HG03354 (cell line): ENCODE data around the gene ZNF512B.
"Not testable (repeated sequence)": the region's sequence is repeated elsewhere in the genome, so short reads cannot be mapped to it uniquely, and the experiment has no call there.

ENCODE experiments used
- ATAC-seq: cut with Tn5 transposase; IDR thresholded peaks from one replicate; pipeline ENCODE4 v1.9.1; 2021; ENCODE audit warnings: mild to moderate bottlenecking; ENCODE audit not compliant: unreplicated experiment, poor library complexity, severe bottlenecking

The ZNF512B gene

DNA sequence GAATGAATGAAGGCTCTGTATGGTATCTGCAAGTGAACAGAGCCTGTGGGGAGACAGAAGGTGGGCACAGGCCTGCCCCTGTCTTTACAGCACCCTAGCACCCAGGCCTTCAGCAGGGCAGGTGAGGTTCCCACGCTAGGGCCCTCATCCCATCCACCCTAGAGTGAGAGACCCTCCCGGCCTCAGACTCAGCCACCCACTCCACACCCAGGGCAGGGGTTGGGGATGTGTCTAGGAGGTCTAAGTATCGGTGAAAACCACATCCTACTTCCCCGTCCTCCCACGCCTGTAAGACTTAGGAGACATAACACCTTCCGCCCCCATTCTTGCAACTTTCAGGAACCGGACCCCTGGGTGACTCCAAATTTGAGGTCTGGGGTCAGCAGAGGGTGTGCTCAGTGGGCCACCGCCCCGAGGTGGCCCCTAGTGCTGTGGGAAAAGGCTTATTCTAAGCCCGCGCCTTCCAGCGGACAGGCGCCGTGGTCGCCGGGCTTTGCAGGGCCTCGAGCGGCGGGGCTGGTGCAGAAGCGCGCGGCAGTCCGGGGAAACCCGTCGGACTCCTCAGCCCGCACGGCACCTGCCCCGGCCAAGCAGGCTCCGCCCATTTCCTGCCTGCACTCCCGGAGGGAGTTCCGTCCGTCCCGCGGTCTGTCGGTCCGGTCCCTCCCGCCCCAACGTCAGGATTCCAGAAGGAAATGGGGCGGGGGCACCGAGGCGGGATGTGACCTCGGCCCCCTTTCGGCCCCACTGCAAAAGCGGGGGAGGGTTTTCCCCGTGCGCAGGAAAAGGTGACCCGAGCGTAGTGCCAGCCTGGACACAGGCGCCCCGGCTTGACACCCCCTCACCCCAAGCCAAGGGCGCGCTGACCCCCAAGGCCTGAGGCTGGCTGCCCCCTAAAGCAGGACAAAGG, 8.8 kb upstream of the ZNF512B start:
- ATAC-seq: peak; percentile 37

DNA sequence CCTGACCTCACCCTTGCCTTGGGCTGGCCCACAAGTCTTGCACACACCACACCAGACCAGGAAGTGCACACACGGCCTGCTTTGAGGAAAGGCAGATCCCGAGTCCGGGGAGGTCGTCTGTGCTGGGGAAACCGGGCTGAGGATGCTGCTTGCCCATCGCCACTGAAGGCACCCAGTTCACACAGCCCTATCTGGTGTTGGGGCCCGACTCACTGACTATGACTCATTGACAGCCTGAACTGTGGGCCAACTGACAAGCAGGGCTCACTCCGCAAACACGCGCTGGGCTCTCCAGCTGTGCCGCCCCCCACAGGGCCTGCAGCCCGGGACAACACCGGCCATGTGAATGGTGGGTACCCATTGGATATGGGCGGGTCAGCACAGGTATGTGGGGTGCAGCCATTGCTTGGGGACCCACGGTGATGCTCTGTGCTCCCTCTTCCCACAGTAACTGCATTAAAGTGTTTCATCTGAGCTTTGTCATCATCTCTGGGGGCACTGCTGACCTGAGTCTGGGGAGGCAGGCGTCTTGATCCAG, 8.1 kb upstream of the ZNF512B start:
- ATAC-seq: no peak

DNA sequence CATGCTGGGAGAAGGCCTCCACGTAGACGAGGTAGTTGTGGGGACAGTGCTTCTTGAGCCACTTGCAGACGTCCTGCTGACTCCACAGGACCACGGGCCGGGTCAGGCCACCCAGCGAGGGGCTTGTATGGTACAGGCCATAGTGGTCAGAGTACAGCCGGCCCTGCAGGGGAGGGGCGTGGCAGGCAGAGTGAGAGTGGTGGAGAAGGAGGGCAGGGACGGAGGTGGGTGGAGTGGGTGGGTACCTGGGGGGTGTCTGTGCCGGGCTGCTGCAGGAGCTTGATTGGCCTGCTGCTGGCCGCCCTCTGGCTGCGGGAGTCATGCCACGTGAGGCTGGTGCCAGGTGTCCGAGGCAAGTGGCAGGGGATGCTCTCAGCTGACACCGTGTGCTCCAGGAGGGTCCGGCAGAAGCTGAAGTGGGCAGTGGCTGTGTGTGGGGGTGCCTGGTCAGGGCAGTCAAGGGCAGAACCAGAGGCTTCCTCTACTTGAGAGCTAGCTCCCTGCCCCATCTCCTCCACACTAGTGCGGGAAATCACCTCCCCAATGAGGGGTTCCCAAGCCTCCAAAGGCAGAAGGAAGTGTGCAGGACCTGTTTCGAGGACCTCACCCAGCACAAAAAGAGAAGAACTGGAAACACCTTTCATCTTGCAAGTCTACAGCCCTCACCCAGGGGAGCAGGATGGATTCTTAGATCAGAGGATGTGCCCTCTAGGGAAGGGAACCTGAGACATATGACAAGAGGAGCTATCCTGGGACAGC, 7.4 kb upstream of the ZNF512B start:
- ATAC-seq: no peak

DNA sequence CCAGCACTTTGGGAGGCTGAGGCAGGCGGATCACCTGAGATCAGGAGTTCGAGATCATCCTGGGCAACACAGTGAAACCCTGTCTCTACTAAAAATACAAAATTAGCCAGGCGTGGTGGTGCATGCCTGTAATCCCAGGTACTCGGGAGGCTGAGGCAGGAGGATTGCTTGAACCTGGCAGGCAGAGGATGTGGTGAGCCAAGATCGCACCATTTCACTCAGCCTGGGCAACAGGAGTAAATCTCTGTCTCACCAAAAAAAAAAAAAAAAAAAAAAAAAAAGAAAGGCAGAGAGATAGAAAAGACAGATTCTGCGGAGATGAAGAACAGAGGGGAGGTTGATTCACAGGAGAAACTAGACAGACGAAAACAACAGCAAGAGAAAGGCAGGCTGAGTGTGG, 6.8 kb upstream of the ZNF512B start:
- ATAC-seq: not testable (repeated sequence)

DNA sequence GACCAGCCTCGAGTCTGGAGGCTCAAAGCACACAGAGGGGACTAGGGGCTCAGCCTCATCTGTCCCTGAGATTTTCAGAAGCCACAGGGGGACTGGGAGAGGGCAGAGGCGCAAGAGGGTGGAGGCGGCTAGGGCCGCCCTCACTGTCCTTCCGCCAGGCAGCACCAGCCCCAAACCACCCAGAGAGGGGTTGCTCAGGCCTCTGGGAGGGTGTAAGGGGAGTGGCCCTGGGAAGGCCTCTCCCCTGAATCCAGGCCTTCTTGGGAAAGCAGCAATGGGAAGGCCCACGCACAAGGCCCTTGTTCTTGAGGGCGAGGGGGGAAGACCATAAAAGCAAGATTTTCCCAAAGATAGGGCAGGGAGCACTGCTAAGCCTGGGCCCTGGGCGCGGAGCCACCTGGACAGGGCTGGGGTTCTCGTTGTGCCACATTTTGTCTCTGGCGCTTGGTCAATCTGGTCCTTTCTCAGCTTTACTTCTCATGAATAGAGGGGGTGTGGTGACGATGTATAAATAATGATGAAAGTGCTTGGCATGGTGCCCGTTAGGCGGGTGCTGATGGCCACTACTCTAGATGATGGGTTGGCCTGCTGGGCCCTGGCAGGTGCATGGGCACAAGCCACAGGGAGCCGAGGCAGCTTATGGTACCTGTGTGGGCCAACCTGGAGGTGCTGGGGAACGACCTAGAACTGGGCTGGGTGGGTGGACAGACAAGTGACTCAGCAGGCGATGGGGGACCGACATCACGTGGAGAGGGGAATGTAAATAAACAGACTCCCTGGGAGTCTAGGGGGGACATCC, 4.9 kb upstream of the ZNF512B start:
- ATAC-seq: no peak

DNA sequence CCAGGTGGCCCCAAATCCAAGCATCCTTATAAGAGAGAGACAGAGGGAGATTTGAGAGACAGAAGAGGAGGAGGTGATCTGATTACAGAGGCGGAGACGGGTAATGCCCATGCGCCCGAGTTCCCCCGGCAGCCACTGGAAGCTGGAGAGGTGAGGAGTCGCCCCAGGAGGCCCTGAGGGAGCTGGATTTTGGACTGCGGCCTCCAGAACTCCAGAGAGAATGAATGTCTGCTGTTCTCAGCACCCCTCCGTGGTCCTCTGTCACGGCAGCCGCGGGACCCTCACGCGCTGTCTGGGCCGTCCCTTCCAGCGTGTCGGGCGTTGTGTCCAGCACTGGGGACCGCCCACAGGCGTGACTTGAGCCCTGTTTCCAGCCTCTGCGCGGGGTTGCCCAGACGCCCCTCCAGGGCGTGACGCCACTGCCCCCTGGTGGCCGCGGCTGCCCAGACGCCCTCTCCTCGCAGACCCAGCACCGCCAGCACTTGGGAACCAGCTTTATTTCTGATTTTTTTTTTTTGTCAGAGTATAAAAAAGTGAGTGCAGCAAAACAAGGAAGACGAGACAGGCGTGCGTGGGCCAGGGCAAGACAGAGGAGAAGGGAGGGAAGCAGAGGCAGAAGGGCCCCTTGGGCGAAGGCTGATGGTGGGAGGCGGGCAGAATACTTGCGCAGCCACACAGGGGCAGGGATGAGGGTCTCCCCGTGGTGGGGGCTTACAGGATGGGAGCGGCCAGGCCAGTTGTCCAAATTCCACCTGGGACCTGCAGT, 4.1 kb upstream of the ZNF512B start:
- ATAC-seq: no peak

DNA sequence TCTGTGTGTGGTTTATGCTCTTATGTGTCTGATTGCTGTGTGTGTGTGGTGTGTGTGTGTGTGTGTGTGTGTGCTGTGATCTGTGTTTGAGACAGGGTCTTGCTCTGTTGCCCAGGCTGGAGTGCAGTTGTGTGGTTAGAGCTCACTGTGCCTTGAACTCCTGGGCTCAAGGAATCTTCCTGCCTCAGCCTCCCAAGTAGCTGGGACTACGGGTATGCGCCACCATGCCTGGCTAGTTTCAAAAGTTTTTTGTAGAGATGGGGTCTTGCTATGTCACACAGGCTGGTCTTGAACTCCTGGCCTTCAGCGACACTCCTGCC, 3.4 kb upstream of the ZNF512B start:
- ATAC-seq: no peak

DNA sequence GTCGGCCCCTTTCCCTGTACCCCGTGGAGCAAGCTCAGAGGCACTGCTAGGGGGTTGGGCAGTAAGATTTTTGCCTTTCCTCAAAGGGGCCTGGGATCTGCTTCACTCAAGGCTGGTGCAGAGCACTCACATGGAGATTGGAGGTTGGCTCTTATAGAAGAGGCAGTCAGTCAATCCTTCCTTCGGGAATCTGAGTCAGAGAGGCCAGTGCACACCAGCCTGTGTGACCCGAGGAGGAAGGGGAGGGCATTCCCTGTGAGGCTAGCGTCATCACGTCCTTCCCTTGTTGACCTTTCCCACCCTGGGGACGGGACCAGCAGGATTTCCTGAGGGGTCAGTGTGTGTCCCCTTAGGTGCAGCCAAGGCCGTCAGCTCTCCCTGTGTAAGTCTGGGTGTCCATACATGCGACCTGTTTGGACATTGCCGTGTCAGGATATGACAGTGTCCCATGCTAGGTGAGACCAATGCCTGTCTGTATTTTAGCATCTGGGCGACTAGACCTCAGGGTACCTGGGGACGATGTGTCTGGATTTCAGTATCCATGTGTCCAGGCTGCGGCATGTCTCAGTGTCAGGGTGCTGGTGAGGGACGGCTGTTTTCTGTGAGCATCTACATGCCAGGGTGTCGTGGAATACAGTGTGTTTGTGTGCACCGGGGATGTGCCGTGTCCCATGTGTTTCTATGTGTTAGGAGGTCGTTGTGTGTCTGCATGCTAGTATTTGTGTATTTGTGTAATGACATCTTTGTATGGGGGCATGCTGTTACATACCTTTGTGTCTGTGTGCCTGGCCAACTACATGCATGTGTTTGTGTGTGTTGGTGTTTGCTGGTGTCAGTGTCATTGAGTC, 2.8 kb upstream of the ZNF512B start:
- ATAC-seq: no peak

DNA sequence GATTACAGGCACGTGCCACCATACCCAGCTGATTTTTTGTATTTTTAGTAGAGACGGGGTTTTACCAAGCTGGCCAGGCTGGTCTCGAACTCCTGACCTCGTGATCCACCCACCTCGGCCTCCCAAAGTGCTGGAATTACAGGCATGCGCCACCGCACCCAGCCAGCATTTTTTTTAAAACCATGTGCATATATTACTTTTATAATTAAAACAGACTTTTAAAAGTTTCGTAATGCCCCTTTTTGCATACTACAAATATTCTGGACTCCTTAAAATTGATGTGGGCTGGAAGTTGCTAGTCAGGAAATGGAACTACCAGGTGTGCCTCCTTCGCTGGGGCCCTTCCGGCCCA, 2.2 kb upstream of the ZNF512B start:
- ATAC-seq: not testable (repeated sequence)

DNA sequence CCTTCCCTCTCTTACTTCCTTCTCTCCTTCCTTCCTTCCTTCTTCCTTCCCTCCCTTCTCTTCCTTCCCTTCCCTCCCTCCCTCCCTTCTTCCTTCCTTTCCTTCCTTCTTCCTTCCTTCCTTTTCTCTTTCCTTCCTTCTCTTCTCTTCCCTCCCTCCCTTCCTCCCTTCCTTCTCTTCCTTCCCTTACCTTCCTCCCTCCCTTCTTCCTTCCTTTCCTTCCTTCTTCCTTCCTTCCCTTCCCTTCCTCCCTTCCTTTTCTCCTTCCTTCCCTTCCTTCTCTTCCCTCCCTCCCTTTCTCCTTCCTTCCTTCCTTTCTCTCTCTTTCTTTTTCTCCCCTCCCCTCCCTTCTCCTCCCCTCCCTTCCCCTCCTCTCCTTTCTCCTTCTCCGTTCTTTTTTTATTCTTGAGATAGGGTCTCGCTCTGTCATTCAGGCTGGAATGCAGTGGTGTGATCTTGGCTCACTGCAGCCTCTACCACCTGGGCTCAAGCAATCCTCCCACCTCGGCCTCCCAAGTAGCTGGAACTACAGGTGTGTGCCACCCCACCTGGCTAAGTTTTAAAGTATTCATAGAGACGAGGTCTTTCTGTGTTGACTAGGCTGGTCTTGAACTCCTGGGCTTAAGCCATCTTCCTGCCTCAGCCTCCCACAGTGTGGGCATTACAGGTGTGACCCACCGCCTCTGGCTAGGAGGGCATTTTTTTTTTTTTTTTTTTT, 1.1 kb upstream of the ZNF512B start:
- no peak for ATAC-seq

DNA sequence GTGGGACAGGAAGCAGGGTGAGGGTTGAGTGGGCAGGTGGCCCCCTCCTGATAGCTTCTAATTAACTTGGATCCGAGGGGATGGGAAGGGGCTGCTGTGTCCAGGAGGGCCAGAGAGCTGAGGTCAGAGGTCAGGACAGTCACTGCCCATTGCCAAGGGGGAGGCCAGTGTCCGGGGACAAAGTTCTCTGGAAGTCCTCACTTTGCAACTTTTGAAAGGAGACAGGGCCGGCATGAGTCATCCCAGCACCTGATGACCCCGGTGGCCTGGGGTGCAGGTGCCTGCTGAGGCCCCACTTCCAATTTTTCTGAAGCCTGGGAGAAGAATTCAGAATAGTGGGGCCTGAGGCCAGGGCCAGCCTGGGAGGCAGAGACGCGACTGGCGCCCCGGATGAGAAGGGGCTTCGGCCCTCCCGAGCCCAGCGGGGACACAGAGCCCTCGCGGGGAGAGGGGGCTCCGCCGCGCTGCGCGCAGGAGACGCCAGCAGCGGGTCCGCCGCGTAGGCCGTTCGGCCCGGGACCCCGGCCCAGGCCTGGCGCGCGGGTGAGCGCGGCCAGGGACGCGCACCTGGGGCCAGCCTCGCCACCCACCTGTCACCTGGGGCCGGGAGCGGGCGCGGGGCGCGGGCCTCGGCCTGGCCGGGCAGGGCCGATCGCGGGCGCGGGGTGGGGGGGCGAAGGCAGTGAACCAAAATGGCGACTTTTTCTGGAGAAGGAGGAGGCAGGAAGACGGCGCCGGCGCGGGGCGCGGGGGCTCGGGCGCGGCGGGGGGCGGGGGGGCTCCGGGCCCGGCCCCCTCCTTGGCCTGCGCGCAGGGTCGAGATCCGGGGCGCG, 586 bp downstream of the ZNF512B start:
- ATAC-seq: no peak

DNA sequence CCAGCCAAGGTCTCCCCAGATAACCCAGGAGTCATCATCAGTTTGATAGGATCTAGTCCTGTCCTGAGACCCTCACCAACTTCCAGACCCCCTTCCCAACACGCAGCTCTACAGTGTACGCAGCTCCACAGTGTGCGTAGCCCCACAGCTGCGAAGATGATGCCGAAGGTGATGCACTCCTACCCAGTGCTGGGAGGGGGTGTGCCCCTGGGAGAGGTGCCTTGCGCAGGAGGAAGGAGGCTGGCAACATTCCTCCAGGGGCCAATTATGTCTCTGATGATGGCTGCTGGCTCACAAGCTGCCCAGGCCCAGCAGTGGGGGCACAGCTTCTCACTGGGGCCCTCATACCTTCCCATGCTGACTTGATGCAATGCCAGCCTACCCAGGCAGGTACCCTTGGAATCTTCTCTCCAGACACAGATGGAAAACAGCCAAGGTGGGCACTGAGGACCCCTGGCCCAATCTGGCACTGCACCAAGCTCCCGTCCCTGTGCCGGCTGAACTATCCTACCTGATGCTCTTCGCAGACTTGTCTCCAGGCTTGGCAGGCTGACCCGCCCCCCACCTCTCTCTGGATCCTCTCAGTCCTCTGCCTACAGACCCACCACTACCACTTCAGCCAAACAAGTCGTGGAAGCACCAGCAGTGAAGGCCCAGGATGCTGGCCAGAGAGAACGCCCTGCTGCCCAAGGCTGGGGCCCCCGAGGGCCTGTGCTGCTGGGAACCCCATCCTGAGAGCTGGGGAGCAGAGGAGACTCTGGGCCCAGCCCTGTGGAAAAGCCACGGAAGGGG, 1.4 kb downstream of the ZNF512B start:
- ATAC-seq: no peak

DNA sequence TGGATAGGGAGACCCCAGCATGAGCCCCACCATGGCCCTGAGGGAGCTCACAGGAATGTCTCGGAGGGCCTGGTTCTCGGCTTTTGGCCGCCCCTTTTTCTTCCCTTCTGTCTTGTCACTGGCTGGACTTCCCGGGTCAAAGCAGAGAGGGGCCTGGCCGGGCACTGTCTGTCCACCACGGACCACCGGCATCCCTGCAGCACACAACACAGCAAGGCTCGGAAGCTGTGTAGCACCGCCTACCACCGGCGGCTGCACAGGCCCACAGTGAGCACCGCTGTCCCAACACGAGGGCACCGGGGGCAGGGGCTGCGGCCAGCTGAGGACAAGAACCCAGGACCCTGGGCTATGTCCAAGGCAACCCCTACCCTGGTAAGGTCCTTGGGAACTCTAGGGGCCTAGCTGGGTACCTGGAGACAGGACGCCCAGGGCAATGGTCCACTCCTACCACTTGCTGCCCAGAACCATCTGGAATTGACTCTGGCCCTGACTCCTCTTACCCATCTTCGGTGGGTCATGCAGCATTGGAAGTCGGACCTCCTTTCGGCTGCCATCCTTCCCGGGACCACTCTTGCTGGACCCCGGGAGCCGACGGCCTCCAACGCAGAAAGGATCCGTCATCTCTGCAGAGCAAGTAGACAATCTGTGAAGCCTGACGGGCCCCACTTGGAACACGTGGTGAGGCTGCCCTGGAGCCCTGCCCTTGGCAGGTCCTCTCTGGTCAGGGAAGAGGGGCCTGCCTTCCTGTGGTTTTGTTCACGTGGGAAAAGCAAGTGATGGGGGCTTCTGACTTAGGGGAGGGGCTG, 2.2 kb downstream of the ZNF512B start:
- no peak for ATAC-seq

DNA sequence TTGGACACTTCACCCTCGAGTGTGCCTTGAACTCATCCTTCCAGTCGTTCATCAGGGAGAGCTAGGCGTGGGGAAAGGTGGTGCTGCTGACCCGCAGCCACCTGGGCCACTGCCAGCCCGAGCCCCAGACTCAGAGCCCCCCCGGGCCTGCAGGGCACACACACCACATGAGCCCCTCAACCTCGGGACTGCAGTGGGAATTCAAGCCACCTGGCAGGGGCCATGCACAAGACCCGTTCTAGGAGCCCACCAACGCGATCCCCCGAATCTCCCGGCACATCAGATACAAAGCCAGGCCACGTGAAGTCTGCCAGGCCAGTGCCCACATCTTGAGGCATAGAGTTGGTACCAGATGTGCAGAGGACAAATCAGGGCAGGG, 2.8 kb downstream of the ZNF512B start:
- no peak for ATAC-seq

DNA sequence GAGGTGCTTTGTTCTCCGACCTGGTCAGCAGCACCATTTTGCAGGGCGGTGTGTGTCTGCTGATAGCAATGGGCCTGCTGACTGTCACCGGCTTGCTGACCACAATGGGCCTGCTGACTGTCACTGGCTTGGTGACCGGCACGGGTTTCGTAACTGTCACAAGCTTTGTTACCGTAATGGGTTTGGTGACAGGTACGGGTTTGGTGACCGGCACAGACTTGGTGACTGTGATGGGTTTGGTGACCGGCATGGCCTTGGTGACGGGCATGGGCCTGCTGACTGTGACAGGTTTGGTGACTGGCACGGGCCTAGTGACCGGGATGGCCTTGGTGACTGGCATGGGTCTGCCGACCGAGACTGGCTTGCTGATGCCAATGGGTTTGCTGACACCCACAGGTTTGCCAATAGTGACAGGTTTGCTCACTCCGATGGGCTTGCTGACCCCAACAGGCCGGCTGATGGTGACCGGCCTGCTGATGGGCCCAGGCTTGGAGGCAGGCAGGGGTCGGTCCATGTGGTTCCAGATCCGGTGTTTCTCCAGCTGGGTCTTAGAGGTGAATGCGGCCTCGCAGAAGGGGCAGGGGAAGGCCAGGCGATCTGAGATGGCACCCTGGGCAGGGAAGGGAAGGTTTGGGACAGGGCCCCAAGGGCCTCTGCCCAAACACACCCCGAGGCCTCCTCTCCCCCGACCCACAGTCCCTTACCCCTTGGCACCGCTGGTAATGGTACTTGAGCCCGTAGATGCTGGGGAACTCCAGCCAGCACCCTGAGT, 3.4 kb downstream of the ZNF512B start:
- no peak for ATAC-seq
